SU-DHL-6 (cell line): ENCODE results near the gene KRTAP6-2.

Experiments
- H2AFZ ChIP-seq: fragments of 200-600 bp; sonication (generic); 2 replicates; pipeline ENCODE4 v1.6.1; 2014; ENCODE audit warnings: low read depth, mild to moderate bottlenecking, moderate library complexity, mixed read lengths, antibody characterized with exemption, low read length; ENCODE audit not compliant: severe bottlenecking
- H3F3A ChIP-seq: fragments of 200-600 bp; shearing (Covaris generic); 2 replicates; pipeline ENCODE4 v1.6.0; 2016; ENCODE audit warnings: antibody characterized with exemption, mild to moderate bottlenecking; ENCODE audit not compliant: insufficient read depth
- H3K27ac ChIP-seq: fragments of 200-600 bp; sonication (generic); 2 replicates; pipeline ENCODE4 v1.5.1; 2016; ENCODE audit warnings: low read depth, mild to moderate bottlenecking, low read length, moderate library complexity, mixed read lengths
- H3K27me3 ChIP-seq: fragments of 200-600 bp; sonication (generic), shearing (Covaris generic); 2 replicates; pipeline ENCODE4 v1.6.0; 2014; ENCODE audit warnings: mild to moderate bottlenecking, low read length
- H3K36me3 ChIP-seq: fragments of 200-600 bp; sonication (generic); 2 replicates; pipeline ENCODE4 v1.6.1; 2014; ENCODE audit warnings: mild to moderate bottlenecking, low read length, mixed read lengths
- H3K4me2 ChIP-seq: fragments of 300-600, 200-600 bp; shearing (Covaris generic), sonication (generic); 2 replicates; pipeline ENCODE4 v1.6.0; 2014; ENCODE audit warnings: low read length, low read depth, mild to moderate bottlenecking; ENCODE audit not compliant: poor library complexity, severe bottlenecking
- H3K4me3 ChIP-seq: fragments of 200-600 bp; sonication (generic); 2 replicates; pipeline ENCODE4 v1.5.1; 2014; ENCODE audit warnings: antibody characterized with exemption, low read length, mild to moderate bottlenecking, mixed read lengths; ENCODE audit not compliant: insufficient read depth, poor library complexity, severe bottlenecking
- H3K79me2 ChIP-seq: fragments of 200-600 bp; sonication (generic); 2 replicates; pipeline ENCODE4 v1.6.1; 2014; ENCODE audit warnings: mild to moderate bottlenecking, low read length, moderate library complexity; ENCODE audit not compliant: insufficient read depth
- H3K9ac ChIP-seq: fragments of 200-600 bp; sonication (generic); 2 replicates; pipeline ENCODE4 v1.7.0; 2014; ENCODE audit warnings: mild to moderate bottlenecking, low read length
- H3K9me2 ChIP-seq: fragments of 200-600 bp; sonication (generic); replicated peaks from 2 replicates; pipeline ENCODE4 v1.6.1; 2014; ENCODE audit warnings: low read length; ENCODE audit not compliant: insufficient read depth
- H3K9me3 ChIP-seq: fragments of 200-600 bp; sonication (generic); 2 replicates; pipeline ENCODE4 v1.6.1; 2014; ENCODE audit warnings: low read length, mixed read lengths; ENCODE audit not compliant: insufficient read depth
- H4K20me1 ChIP-seq: fragments of 200-600 bp; sonication (generic); 2 replicates; pipeline ENCODE4 v1.6.1; 2014; ENCODE audit warnings: low read depth, mild to moderate bottlenecking, antibody characterized with exemption, low read length, moderate library complexity, mixed read lengths
- CTCF ChIP-seq: fragments of 200-600 bp; sonication (generic); IDR thresholded peaks from one replicate; pipeline ENCODE4 v1.5.1; 2017; ENCODE audit warnings: antibody characterized with exemption, mild to moderate bottlenecking, low read length, moderate library complexity; ENCODE audit not compliant: insufficient read depth, poor library complexity, severe bottlenecking
- EZH2phosphoT487 ChIP-seq: fragments of 200-600 bp; sonication (generic), shearing (Covaris generic); conservative IDR thresholded peaks from 2 replicates; pipeline ENCODE4 v1.6.1; 2018; ENCODE audit warnings: mild to moderate bottlenecking, antibody characterized with exemption, low read length, moderate library complexity, mixed read lengths

The KRTAP6-2 gene

GRCh38 chr21:30592140-30592539 lies 6.6 kb downstream of the KRTAP6-2 start, which contains the start of gene KRTAP6-3:
Gene KRTAP6-3, plus strand, starts transcription at chr21:30592440. Its CDS starts 6 bp downstream, at chr21:30592446.
- H3K9me3 ChIP-seq: no peaks in the 10 kb centered on the region

GRCh38 chr21:30590297-30590696 lies 8.4 kb downstream of the KRTAP6-2 start, which contains the start of gene KRTAP22-2:
Gene KRTAP22-2, minus strand, starts transcription at chr21:30590397.
- Histone ChIP-seq H3K9me2 (no peaks in the 10 kb centered on the region), H3K4me3 (no peak within 1 kb of the TSS), H3K27me3 (no peaks in the 10 kb centered on the region), H3K9me3 (no peaks in the 10 kb centered on the region), H4K20me1 (no peaks in the 10 kb centered on the region), H3K36me3 (no peaks in the 10 kb centered on the region), H2AFZ (no peak within 1 kb of the TSS), H3K79me2 (no peaks in the 10 kb centered on the region), H3K9ac (no peak within 1 kb of the TSS), H3K4me2 (no peak within 1 kb of the TSS), H3K27ac (no peak within 1 kb of the TSS), H3F3A (no peaks in the 10 kb centered on the region)
- no peak for TF ChIP-seq EZH2phosphoT487
- TF ChIP-seq CTCF: no peak

More at GRCh38 chr21:30592140-30592539, 6.6 kb downstream of the KRTAP6-2 start, which contains the start of gene KRTAP6-3:
- TF ChIP-seq CTCF: no peak
- no peak for TF ChIP-seq EZH2phosphoT487
- Histone ChIP-seq H4K20me1 (no peaks in the 10 kb centered on the region), H2AFZ (no peak within 1 kb of the TSS), H3K4me3 (no peak within 1 kb of the TSS), H3K36me3 (no peaks in the 10 kb centered on the region), H3K79me2 (no peaks in the 10 kb centered on the region), H3F3A (no peaks in the 10 kb centered on the region), H3K4me2 (no peak within 1 kb of the TSS), H3K27me3 (no peaks in the 10 kb centered on the region), H3K27ac (no peak within 1 kb of the TSS), H3K9ac (no peak within 1 kb of the TSS), H3K9me2 (no peaks in the 10 kb centered on the region)

- no peaks in the 10 kb centered on the region for H3K9me2 ChIP-seq
- no peaks in the 10 kb centered on the region for H3K79me2 ChIP-seq
- no peak overlapping the region for H3K4me2 ChIP-seq
- TF ChIP-seq EZH2phosphoT487: no peak
- TF ChIP-seq CTCF: no peak
- H3F3A ChIP-seq: no peaks in the 10 kb centered on the region
- H3K9me3 ChIP-seq: no peaks in the 10 kb centered on the region
- no peak overlapping the region for H2AFZ ChIP-seq
- no peak overlapping the region for H3K27ac ChIP-seq
- no peaks in the 10 kb centered on the region for H3K27me3 ChIP-seq
- H3K4me3 ChIP-seq: no peak overlapping the region
- H3K36me3 ChIP-seq: no peaks in the 10 kb centered on the region
- no peaks in the 10 kb centered on the region for H4K20me1 ChIP-seq
- no peak overlapping the region for H3K9ac ChIP-seq
These were observed 15.8 kb downstream of the KRTAP6-2 start for GRCh38 chr21:30582870-30583269.
